HEK293 (cell line): Measurements from ENCODE around the gene TBC1D17.

ENCODE experiments used
- ATF2 ChIP-seq: fragments of 450-650 bp; formaldehyde crosslinking; IDR thresholded peaks from 2 replicates; pipeline ENCODE4 v1.5.1; 2016; ENCODE audit warnings: missing biosample characterization, missing genetic modification characterization, low read depth
- ZFP41 ChIP-seq: fragments of 450-650 bp; formaldehyde crosslinking; IDR thresholded peaks from 2 replicates; pipeline ENCODE4 v1.5.1; 2016; ENCODE audit warnings: missing biosample characterization, missing genetic modification characterization, borderline replicate concordance

- TF ChIP-seq ATF2 (no peak), ZFP41 (tag by site-specific recombination) (no peak)
Measured at GRCh38 chr19:49878744-49879070, 1.2 kb downstream of the TBC1D17 start.
